Liver (tissue), 9 donors: ENCODE data around the gene MERTK. TPM values are rescaled to one million over a fixed set of nuclear protein-coding genes. Genes with fewer than 3 reads are reported as not detected.

Source experiments
- DNase-seq: peaks from one replicate; pipeline ENCODE4 v3.0.0-alpha.2; 2017; ENCODE audit warnings: low spot score
- H3K27ac ChIP-seq, 2 donors: one replicate each; pipeline ENCODE4 v1.7.0; 2013; ENCODE audit warnings: inconsistent platforms in 2 of 2, low read length in 2 of 2, control low read depth in 1 of 2, low read depth in 1 of 2, mild to moderate bottlenecking in 1 of 2
- H3K27me3 ChIP-seq, 4 donors: one replicate each; pipeline versions ENCODE4 v1.6.1 to v1.7.0; 2013; ENCODE audit warnings: low read length in 3 of 4, inconsistent platforms in 1 of 4, mild to moderate bottlenecking in 1 of 4, moderate library complexity in 1 of 4; ENCODE audit not compliant: control insufficient read depth in 4 of 4, insufficient read depth in 4 of 4
- H3K36me3 ChIP-seq, 4 donors: one replicate each; pipeline versions ENCODE4 v1.6.1 to v1.7.0; 2013; ENCODE audit warnings: low read length in 3 of 4, mild to moderate bottlenecking in 3 of 4, low read depth in 1 of 4, moderate library complexity in 1 of 4; ENCODE audit not compliant: control insufficient read depth in 4 of 4, insufficient read depth in 3 of 4
- H3K4me1 ChIP-seq, 4 donors: one replicate each; pipeline versions ENCODE4 v1.6.1 to v1.7.0; 2013; ENCODE audit warnings: low read length in 3 of 4, mild to moderate bottlenecking in 3 of 4, moderate library complexity in 1 of 4; ENCODE audit not compliant: control insufficient read depth in 4 of 4, insufficient read depth in 4 of 4
- H3K4me3 ChIP-seq, 3 donors: one replicate each; pipeline versions ENCODE4 v1.6.1 to v1.7.0; 2013; ENCODE audit warnings: low read length in 3 of 3, control low read depth in 1 of 3, low read depth in 1 of 3, mild to moderate bottlenecking in 1 of 3
- H3K9ac ChIP-seq, 2 donors: one replicate each; pipeline ENCODE4 v1.7.0; 2013; ENCODE audit warnings: low read length in 2 of 2, mild to moderate bottlenecking in 2 of 2, moderate library complexity in 2 of 2, control low read depth in 1 of 2, low read depth in 1 of 2
- H3K9me3 ChIP-seq, 4 donors: one replicate each; pipeline versions ENCODE4 v1.6.1 to v1.7.0; 2013; ENCODE audit warnings: low read length in 3 of 4; ENCODE audit not compliant: control insufficient read depth in 4 of 4
- ATF3 ChIP-seq: IDR thresholded peaks from 2 replicates; pipeline ENCODE4 v1.6.1; 2016; ENCODE audit warnings: antibody characterized with exemption
- CTCF ChIP-seq: fragments of 150-350 bp; IDR thresholded peaks from 2 replicates; pipeline ENCODE4 v1.5.1; 2017; ENCODE audit warnings: improper control_type of control experiment, low read depth, low read length; ENCODE audit not compliant: missing input control
- EGR1 ChIP-seq, 2 donors: IDR thresholded peaks; 2 replicates each; pipeline ENCODE4 v1.6.1; 2016 to 2018; ENCODE audit warnings: antibody characterized with exemption in 2 of 2, low read depth in 2 of 2
- FOXA1 ChIP-seq: IDR thresholded peaks from 2 replicates; pipeline ENCODE4 v1.6.1; 2016; ENCODE audit warnings: antibody characterized with exemption
- FOXA2 ChIP-seq: IDR thresholded peaks from 2 replicates; pipeline ENCODE4 v1.6.1; 2016; ENCODE audit warnings: antibody characterized with exemption
- HNF4A ChIP-seq, 2 donors: conservative IDR thresholded peaks; 2 replicates each; pipeline ENCODE4 v1.6.1; 2016; ENCODE audit warnings: antibody characterized with exemption in 2 of 2, mild to moderate bottlenecking in 2 of 2
- HNF4G ChIP-seq: IDR thresholded peaks from 2 replicates; pipeline ENCODE4 v1.6.1; 2016; ENCODE audit warnings: antibody characterized with exemption
- JUND ChIP-seq, 2 donors: IDR thresholded peaks; 2 replicates each; pipeline ENCODE4 v1.6.1; 2016; ENCODE audit warnings: antibody characterized with exemption in 2 of 2
- MAX ChIP-seq: IDR thresholded peaks from 2 replicates; pipeline ENCODE4 v1.6.1; 2016; ENCODE audit warnings: antibody characterized with exemption
- NR2F2 ChIP-seq: IDR thresholded peaks from 2 replicates; pipeline ENCODE4 v1.6.1; 2016; ENCODE audit warnings: antibody characterized with exemption
- RAD21 ChIP-seq, 2 donors: IDR thresholded peaks; 2 replicates each; pipeline ENCODE4 v1.6.1; 2016; ENCODE audit warnings: antibody characterized with exemption in 2 of 2, mild to moderate bottlenecking in 2 of 2
- REST ChIP-seq: IDR thresholded peaks from 2 replicates; pipeline ENCODE4 v1.6.1; 2016; ENCODE audit warnings: antibody characterized with exemption, mild to moderate bottlenecking
- RXRA ChIP-seq, 2 donors: IDR thresholded peaks; 2 replicates each; pipeline ENCODE4 v1.6.1; 2017 to 2018; ENCODE audit warnings: antibody characterized with exemption in 2 of 2, mild to moderate bottlenecking in 1 of 2
- SP1 ChIP-seq: IDR thresholded peaks from 2 replicates; pipeline ENCODE4 v1.6.1; 2018; ENCODE audit warnings: antibody characterized with exemption, mild to moderate bottlenecking
- TAF1 ChIP-seq: conservative IDR thresholded peaks from 2 replicates; pipeline ENCODE4 v1.6.1; 2016; ENCODE audit warnings: antibody characterized with exemption, mild to moderate bottlenecking
- YY1 ChIP-seq: IDR thresholded peaks from 2 replicates; pipeline ENCODE4 v1.6.1; 2016; ENCODE audit warnings: antibody characterized with exemption, mild to moderate bottlenecking
- ZBTB33 ChIP-seq: IDR thresholded peaks from 2 replicates; pipeline ENCODE4 v1.6.1; 2016; ENCODE audit warnings: antibody characterized with exemption
- WGBS: extraction: QIAGEN DNeasy Blood & Tissue Kit; methylation state at CpG from one replicate; pipeline ENCODE4 v1.1.7; 2013; 5-methylcytosine and 5-hydroxymethylcytosine counted together
- polyA plus RNA-seq, 2 donors: library from polyadenylated mRNA; stranded (reverse) in 1 of 2; unstranded in 1 of 2; fragments of 200-250 nt in 1 of 2; fragments of >200 nt in 1 of 2; fragmentation: Nextera tagmentation in 1 of 2; extraction: Ambion mirVana in 1 of 2; gene quantifications; one replicate each; pipeline versions ENCODE4 v1.2.1 to v1.2.3, GENCODE V29; 2013 to 2015
- total RNA-seq, 2 donors: library from RNA; depleted of rRNA; stranded (reverse); fragments of >200 nt; gene quantifications; one replicate each; pipeline ENCODE4 v1.2.3, GENCODE V29; 2014
- donor health status: healthy.
- donor health status: healthy.
- donor health status: healthy.
- donor health status: healthy.
- donor health status: healthy.

Gene MERTK
- total and polyA plus RNA-seq, 4 donors: 6.3 to 34.1 (median 8.2) TPM

- Histone ChIP-seq H3K9ac (no peak overlapping the region), H3K4me1 (peaks cover 0 to 15% (median 8%) of the 10 kb centered on the region in 4 donors), H3K27ac (no peak overlapping the region), H3K36me3 (peaks cover 2 to 21% (median 13%) of the 10 kb centered on the region in 4 donors), H3K4me3 (no peak overlapping the region), H3K9me3 (no peaks in the 10 kb centered on the region), H3K27me3 (no peaks in the 10 kb centered on the region)
- WGBS: 93% methylated on average over 4 of the region's 4 CpGs
- DNase-seq: no peak
- no peak for TF ChIP-seq RXRA (IDR thresholded peaks at IDR 0.05)
- no peak for TF ChIP-seq FOXA2
- no peak for TF ChIP-seq MAX
Observed at GRCh38 chr2:111973701-111974100, 75.3 kb downstream of the MERTK start.

- DNase-seq: no peak
- Histone ChIP-seq H3K27me3 (no peaks in the 10 kb centered on the region), H3K27ac (no peak overlapping the region), H3K4me1 (peaks cover 0 to 15% (median 8%) of the 10 kb centered on the region in 4 donors), H3K9ac (no peak overlapping the region), H3K4me3 (no peak overlapping the region), H3K36me3 (peaks cover 0 to 14% (median 8%) of the 10 kb centered on the region in 4 donors), H3K9me3 (no peaks in the 10 kb centered on the region)
- 87% methylated on average over 11 of the region's 11 CpGs for WGBS
- TF ChIP-seq CTCF: no peak
- TF ChIP-seq ZBTB33: no peak
Observed at GRCh38 chr2:111975053-111975552, 76.7 kb downstream of the MERTK start.

- Histone ChIP-seq H3K4me3 (no peak overlapping the region), H3K4me1 (peaks cover 0 to 15% (median 8%) of the 10 kb centered on the region in 4 donors), H3K27me3 (no peaks in the 10 kb centered on the region), H3K9ac (no peak overlapping the region), H3K9me3 (no peaks in the 10 kb centered on the region), H3K27ac (no peak overlapping the region), H3K36me3 (peaks cover 0 to 14% (median 8%) of the 10 kb centered on the region in 4 donors)
- DNase-seq: no peak
- WGBS: 86% methylated on average over 6 of the region's 6 CpGs
- no peak for TF ChIP-seq EGR1 (IDR thresholded peaks at IDR 0.05; ENCODE audit: low read depth in 2 of 2)
- no peak for TF ChIP-seq REST
- TF ChIP-seq RXRA (IDR thresholded peaks at IDR 0.05): no peak
- no peak for TF ChIP-seq RAD21 (IDR thresholded peaks at IDR 0.05)
- no peak for TF ChIP-seq HNF4A (conservative IDR thresholded peaks at IDR 0.05)
- no peak for TF ChIP-seq SP1
- no peak for TF ChIP-seq ATF3
- TF ChIP-seq NR2F2: no peak
- TF ChIP-seq HNF4G: no peak
- TF ChIP-seq FOXA1: no peak
- TF ChIP-seq YY1: no peak
- TF ChIP-seq CTCF: no peak
- no peak for TF ChIP-seq FOXA2
- no peak for TF ChIP-seq JUND (IDR thresholded peaks at IDR 0.05)
- TF ChIP-seq TAF1: no peak
- no peak for TF ChIP-seq MAX
Observed at GRCh38 chr2:111975819-111976218, 77.4 kb downstream of the MERTK start.
